ENCODE results near the gene CAMK2G. TPM values are rescaled to one million over a fixed set of nuclear protein-coding genes. Genes with fewer than 3 reads are reported as not detected.

CAMK2G gene
- polyA plus RNA-seq, 1 of the 3 experiments (the other 2 are of a cell fraction): 41.4 TPM

DNA sequence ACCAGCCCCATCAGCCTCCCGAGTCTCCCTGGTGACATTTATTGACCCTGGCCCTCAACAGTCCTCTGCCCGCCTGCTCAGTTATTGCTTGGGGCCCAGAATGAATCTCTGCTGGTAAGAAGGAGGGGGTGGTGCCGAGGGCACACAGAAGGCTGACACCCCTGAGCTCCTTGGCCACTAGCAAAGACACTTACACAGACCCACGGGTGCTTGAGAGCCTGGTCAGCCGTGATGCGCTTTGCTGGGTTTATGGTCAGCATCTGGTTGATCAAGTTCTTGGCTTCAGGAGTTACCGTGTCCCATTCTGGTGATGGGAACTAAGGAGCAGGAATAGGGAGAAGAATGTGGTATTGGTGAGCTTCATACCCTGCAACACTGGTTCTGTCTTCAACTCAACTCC, 27.3 kb downstream of the CAMK2G start (continued):
- TF ChIP-seq CHD2 (IDR thresholded peaks at IDR 0.05; ENCODE audit: low read length, partially characterized antibody) (no peak), RCOR1 (IDR thresholded peaks at IDR 0.05; ENCODE audit: low read length) (no peak), NRF1 (IDR thresholded peaks at IDR 0.05; ENCODE audit: low read depth, low read length) (no peak), FOXM1 (IDR thresholded peaks at IDR 0.05; ENCODE audit: low read depth) (no peak), GATA2 (CRISPR knock-in tag; IDR thresholded peaks at IDR 0.05) (no peak), NFIC (IDR thresholded peaks at IDR 0.05; ENCODE audit: borderline replicate concordance) (no peak)
- TF ChIP-seq, protein P1, sequence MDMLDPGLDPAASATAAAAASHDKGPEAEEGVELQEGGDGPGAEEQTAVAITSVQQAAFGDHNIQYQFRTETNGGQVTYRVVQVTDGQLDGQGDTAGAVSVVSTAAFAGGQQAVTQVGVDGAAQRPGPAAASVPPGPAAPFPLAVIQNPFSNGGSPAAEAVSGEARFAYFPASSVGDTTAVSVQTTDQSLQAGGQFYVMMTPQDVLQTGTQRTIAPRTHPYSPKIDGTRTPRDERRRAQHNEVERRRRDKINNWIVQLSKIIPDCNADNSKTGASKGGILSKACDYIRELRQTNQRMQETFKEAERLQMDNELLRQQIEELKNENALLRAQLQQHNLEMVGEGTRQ (IDR thresholded peaks at IDR 0.05; ENCODE audit: borderline replicate concordance, low read depth, low read length): no peak
- TF ChIP-seq, protein P2, sequence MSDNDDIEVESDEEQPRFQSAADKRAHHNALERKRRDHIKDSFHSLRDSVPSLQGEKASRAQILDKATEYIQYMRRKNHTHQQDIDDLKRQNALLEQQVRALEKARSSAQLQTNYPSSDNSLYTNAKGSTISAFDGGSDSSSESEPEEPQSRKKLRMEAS (IDR thresholded peaks at IDR 0.05; ENCODE audit: low read depth): no peak
- TF ChIP-seq, protein P3, sequence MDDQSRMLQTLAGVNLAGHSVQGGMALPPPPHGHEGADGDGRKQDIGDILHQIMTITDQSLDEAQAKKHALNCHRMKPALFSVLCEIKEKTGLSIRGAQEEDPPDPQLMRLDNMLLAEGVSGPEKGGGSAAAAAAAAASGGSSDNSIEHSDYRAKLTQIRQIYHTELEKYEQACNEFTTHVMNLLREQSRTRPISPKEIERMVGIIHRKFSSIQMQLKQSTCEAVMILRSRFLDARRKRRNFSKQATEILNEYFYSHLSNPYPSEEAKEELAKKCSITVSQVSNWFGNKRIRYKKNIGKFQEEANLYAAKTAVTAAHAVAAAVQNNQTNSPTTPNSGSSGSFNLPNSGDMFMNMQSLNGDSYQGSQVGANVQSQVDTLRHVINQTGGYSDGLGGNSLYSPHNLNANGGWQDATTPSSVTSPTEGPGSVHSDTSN (IDR thresholded peaks at IDR 0.05): no peak

DNA sequence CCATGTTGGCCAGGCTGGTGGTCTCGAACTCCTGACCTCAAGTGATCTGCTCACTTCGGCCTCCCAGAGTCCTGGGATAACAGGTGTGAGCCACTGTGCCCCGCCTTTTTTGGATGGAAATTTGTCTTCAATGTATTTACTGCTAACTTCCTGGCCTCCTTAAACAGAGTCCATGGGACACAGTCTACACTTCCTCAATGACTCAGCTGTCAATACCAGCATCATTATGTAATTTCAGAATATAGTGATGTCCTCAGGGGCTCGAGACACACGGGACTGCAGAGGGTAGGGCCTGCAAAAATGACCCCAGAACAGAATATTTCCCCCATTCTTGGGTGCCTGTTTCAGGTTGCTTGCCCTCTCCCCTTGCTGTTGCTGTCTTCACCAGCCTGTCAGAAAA, 31.1 kb downstream of the CAMK2G start:
- Histone ChIP-seq H3K4me2 (no peak overlapping the region), H3K4me1 (ENCODE audit: control insufficient read depth in 1 of 2, insufficient read depth in 2 of 2, low read depth in 1 of 2, low read length in 1 of 2) (no peaks in the 10 kb centered on the region), H4K20me1 (ENCODE audit: insufficient read depth) (no peaks in the 10 kb centered on the region), H3F3A (replicated peaks; ENCODE audit: insufficient read depth) (peaks cover 3% of the 10 kb centered on the region), H3K36me3 (replicated peaks in 1 of 2; ENCODE audit: control insufficient read depth in 1 of 2, insufficient read depth in 2 of 2, low read length in 1 of 2) (peaks cover 29 to 68% of the 10 kb centered on the region in 2 experiments), H3K27me3 (ENCODE audit: insufficient read depth) (no peaks in the 10 kb centered on the region), H3K4me3 (ENCODE audit: low read depth in 2 of 2, low read length in 1 of 2) (no peak overlapping the region), H3K9me2 (no peaks in the 10 kb centered on the region), H3K9me3 (no peaks in the 10 kb centered on the region), H2AFZ (ENCODE audit: low read depth) (no peak overlapping the region), H3K79me2 (ENCODE audit: insufficient read depth) (no peaks in the 10 kb centered on the region), H3K27ac (ENCODE audit: low read depth in 2 of 2, low read length in 1 of 2) (no peak overlapping the region), H3K9ac (no peak overlapping the region)
- ChIA-PET POLR2A (no interaction called here), CTCF (interaction anchor here (1.1 to 28.7 kb wide), 2 partner anchors 30 to 98 kb away, joined by 3 to 753 read pairs; partner anchors contain the start of gene CAMK2G)
- no peak for DNase-seq
- no peak for TF ChIP-seq POLR2AphosphoS5 (IDR thresholded peaks at IDR 0.05; ENCODE audit: low read depth, low read length)
- no peak for TF ChIP-seq SMC3 (IDR thresholded peaks at IDR 0.05; ENCODE audit: low read depth, low read length)
- TF ChIP-seq, protein P4, sequence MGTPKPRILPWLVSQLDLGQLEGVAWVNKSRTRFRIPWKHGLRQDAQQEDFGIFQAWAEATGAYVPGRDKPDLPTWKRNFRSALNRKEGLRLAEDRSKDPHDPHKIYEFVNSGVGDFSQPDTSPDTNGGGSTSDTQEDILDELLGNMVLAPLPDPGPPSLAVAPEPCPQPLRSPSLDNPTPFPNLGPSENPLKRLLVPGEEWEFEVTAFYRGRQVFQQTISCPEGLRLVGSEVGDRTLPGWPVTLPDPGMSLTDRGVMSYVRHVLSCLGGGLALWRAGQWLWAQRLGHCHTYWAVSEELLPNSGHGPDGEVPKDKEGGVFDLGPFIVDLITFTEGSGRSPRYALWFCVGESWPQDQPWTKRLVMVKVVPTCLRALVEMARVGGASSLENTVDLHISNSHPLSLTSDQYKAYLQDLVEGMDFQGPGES (IDR thresholded peaks at IDR 0.05; ENCODE audit: low read depth, low read length): no peak
- no peak for TF ChIP-seq RAD21 (IDR thresholded peaks at IDR 0.05; ENCODE audit: low read length)
- no peak for TF ChIP-seq YY1 (IDR thresholded peaks at IDR 0.05; ENCODE audit: low read depth)
- no peak for TF ChIP-seq CHD2 (IDR thresholded peaks at IDR 0.05; ENCODE audit: low read length, partially characterized antibody)
- TF ChIP-seq, protein P5, sequence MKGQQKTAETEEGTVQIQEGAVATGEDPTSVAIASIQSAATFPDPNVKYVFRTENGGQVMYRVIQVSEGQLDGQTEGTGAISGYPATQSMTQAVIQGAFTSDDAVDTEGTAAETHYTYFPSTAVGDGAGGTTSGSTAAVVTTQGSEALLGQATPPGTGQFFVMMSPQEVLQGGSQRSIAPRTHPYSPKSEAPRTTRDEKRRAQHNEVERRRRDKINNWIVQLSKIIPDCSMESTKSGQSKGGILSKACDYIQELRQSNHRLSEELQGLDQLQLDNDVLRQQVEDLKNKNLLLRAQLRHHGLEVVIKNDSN (IDR thresholded peaks at IDR 0.05; ENCODE audit: borderline replicate concordance, low read depth): no peak
- 81% methylated on average over 3 of the region's 5 CpGs for WGBS (ENCODE audit: low lambda C conversion rate)
